H1 (cell line): Measurements from ENCODE around the gene PAWR. TPM values are rescaled to one million over a fixed set of nuclear protein-coding genes. Genes with fewer than 3 reads are reported as not detected.

ENCODE experiments used
- CTCF ChIA-PET: fragments of 300-600 bp; sonication (Branson Sonifier 250); formaldehyde crosslinking; loops from one replicate; lab custom pipeline; 2021; ENCODE audit not compliant: partially characterized antibody; lab: Charles Lee
- POLR2A ChIA-PET: fragments of 300-600 bp; sonication (Branson Sonifier 250); formaldehyde crosslinking; loops from one replicate; lab custom pipeline; 2021; ENCODE audit warnings: inconsistent platforms; ENCODE audit not compliant: partially characterized antibody; lab: Charles Lee
- DNase-seq, 2 experiments: peaks; one replicate each; pipeline versions ENCODE4 v3.0.0 to v3.0.0-alpha.2; 2010 to 2022; ENCODE audit warnings: low spot score in 2 of 2, low read depth in 1 of 2, mixed read lengths in 1 of 2
- FAIRE-seq: peaks from 2 replicates; lab custom pipeline; 2011; peaks lifted over from hg19 to GRCh38; lab: Jason Lieb, UNC
- H2AFZ ChIP-seq: 2 replicates; pipeline ENCODE4 v1.8.1; 2012; ENCODE audit warnings: low read length, inconsistent platforms
- H2AK5ac ChIP-seq: 2 replicates; pipeline ENCODE4 v1.6.1; 2013; ENCODE audit warnings: low read depth, low read length
- H2BK120ac ChIP-seq: replicated peaks from 2 replicates; pipeline ENCODE3; 2013; ENCODE audit warnings: low read depth, low read length, inconsistent platforms
- H2BK12ac ChIP-seq: 2 replicates; pipeline ENCODE4 v1.6.1; 2013; ENCODE audit warnings: low read depth, low read length
- H2BK15ac ChIP-seq: 2 replicates; pipeline ENCODE4 v1.6.1; 2013; ENCODE audit warnings: low read length
- H2BK20ac ChIP-seq: 2 replicates; pipeline ENCODE4 v1.6.1; 2013; ENCODE audit warnings: low read length
- H2BK5ac ChIP-seq: 2 replicates; pipeline ENCODE4 v1.6.1; 2013; ENCODE audit warnings: low read depth, low read length
- H3K14ac ChIP-seq: 2 replicates; pipeline ENCODE4 v1.6.1; 2013; ENCODE audit warnings: inconsistent platforms; ENCODE audit not compliant: insufficient read length
- H3K18ac ChIP-seq: 2 replicates; pipeline ENCODE4 v1.6.1; 2013; ENCODE audit warnings: low read length; ENCODE audit errors: extremely low read depth
- H3K23ac ChIP-seq: 2 replicates; pipeline ENCODE4 v1.6.1; 2013; ENCODE audit warnings: inconsistent platforms; ENCODE audit not compliant: insufficient read length
- H3K23me2 ChIP-seq: 2 replicates; pipeline ENCODE4 v1.6.1; 2013; ENCODE audit warnings: low read depth, low read length
- H3K27ac ChIP-seq: 2 replicates; pipeline ENCODE4 v1.6.1; 2011; ENCODE audit warnings: low read depth, low read length, inconsistent platforms
- H3K27me3 ChIP-seq, 4 experiments: replicated peaks in 1 of 4; 1 replicate in 1 of 4; 2 replicates in 3 of 4; pipeline versions ENCODE4 v1.6.1 to v1.8.1; 2011 to 2013; ENCODE audit warnings: low read length in 3 of 4, mild to moderate bottlenecking in 3 of 4, inconsistent platforms in 2 of 4, mixed read lengths in 2 of 4, moderate library complexity in 1 of 4; ENCODE audit not compliant: control insufficient read depth in 3 of 4, insufficient read depth in 3 of 4; ENCODE audit errors: extremely low read depth in 1 of 4
- H3K36me3 ChIP-seq, 4 experiments: 2 replicates each; pipeline versions ENCODE4 v1.6.1 to v1.8.1; 2011 to 2013; ENCODE audit warnings: mild to moderate bottlenecking in 4 of 4, low read length in 3 of 4, moderate library complexity in 2 of 4, control low read depth in 1 of 4, inconsistent platforms in 1 of 4; ENCODE audit not compliant: insufficient read depth in 4 of 4, control insufficient read depth in 2 of 4
- H3K4ac ChIP-seq: replicated peaks from 2 replicates; pipeline ENCODE3; 2013; ENCODE audit warnings: low read length, low read depth, mixed read lengths, inconsistent platforms; ENCODE audit not compliant: insufficient read length
- H3K4me1 ChIP-seq, 4 experiments: replicated peaks in 1 of 4; 1 replicate in 1 of 4; 2 replicates in 3 of 4; pipeline versions ENCODE4 v1.6.1 to v1.8.1; 2011 to 2013; ENCODE audit warnings: low read length in 3 of 4, inconsistent platforms in 2 of 4, mixed read lengths in 1 of 4; ENCODE audit not compliant: insufficient read depth in 4 of 4, control insufficient read depth in 3 of 4
- H3K4me2 ChIP-seq, 2 experiments: 2 replicates each; pipeline versions ENCODE4 v1.6.1 to v1.8.1; 2011 to 2013; ENCODE audit warnings: low read depth in 2 of 2, low read length in 2 of 2, control low read depth in 1 of 2, inconsistent platforms in 1 of 2, mild to moderate bottlenecking in 1 of 2; ENCODE audit not compliant: insufficient read depth in 1 of 2
- H3K4me3 ChIP-seq, 4 experiments: fragments of 200-600, 300-600 bp in 1 of 4; sonication (generic), shearing (Covaris generic), sonication (Bioruptor Twin) in 1 of 4; 2 replicates each; pipeline versions ENCODE4 v1.5.1 to v1.8.1; 2011 to 2016; ENCODE audit warnings: low read length in 4 of 4, low read depth in 3 of 4, control low read depth in 2 of 4, inconsistent platforms in 2 of 4, mild to moderate bottlenecking in 2 of 4, mixed read lengths in 1 of 4, moderate library complexity in 1 of 4; ENCODE audit not compliant: insufficient read depth in 2 of 4; ENCODE audit errors: extremely low read depth in 1 of 4
- H3K56ac ChIP-seq: replicated peaks from 2 replicates; pipeline ENCODE3; 2013; ENCODE audit warnings: low read depth, mild to moderate bottlenecking, mixed read lengths, low read length, inconsistent platforms; ENCODE audit not compliant: insufficient read length
- H3K79me1 ChIP-seq: 2 replicates; pipeline ENCODE4 v1.6.1; 2013; ENCODE audit warnings: low read depth, low read length, control low read depth
- H3K79me2 ChIP-seq, 2 experiments: 2 replicates each; pipeline versions ENCODE4 v1.6.1 to v1.8.1; 2012 to 2013; ENCODE audit warnings: low read length in 2 of 2, mild to moderate bottlenecking in 2 of 2, inconsistent platforms in 1 of 2; ENCODE audit not compliant: insufficient read depth in 2 of 2, control insufficient read depth in 1 of 2
- H3K9ac ChIP-seq, 4 experiments: replicated peaks in 1 of 4; 1 replicate in 1 of 4; 2 replicates in 3 of 4; pipeline versions ENCODE4 v1.6.1 to v1.8.1; 2011 to 2013; ENCODE audit warnings: low read depth in 3 of 4, low read length in 3 of 4, control low read depth in 2 of 4, mild to moderate bottlenecking in 2 of 4, moderate library complexity in 2 of 4, inconsistent platforms in 1 of 4; ENCODE audit errors: extremely low read depth in 1 of 4
- H3K9me3 ChIP-seq, 2 experiments: 2 replicates each; pipeline versions ENCODE4 v1.6.1 to v1.8.1; 2012 to 2013; ENCODE audit warnings: mild to moderate bottlenecking in 2 of 2, moderate library complexity in 2 of 2, control low read depth in 1 of 2, inconsistent platforms in 1 of 2, low read depth in 1 of 2, low read length in 1 of 2, mixed read lengths in 1 of 2; ENCODE audit not compliant: insufficient read depth in 2 of 2
- H4K20me1 ChIP-seq, 2 experiments: replicated peaks in 1 of 2; 2 replicates each; pipeline versions ENCODE3 to v1.8.1; 2011 to 2013; ENCODE audit warnings: inconsistent platforms in 2 of 2, low read length in 2 of 2, mild to moderate bottlenecking in 1 of 2; ENCODE audit not compliant: insufficient read depth in 2 of 2, control insufficient read depth in 1 of 2
- H4K5ac ChIP-seq: 2 replicates; pipeline ENCODE4 v1.6.1; 2013; ENCODE audit warnings: low read length, low read depth, mixed read lengths, inconsistent platforms; ENCODE audit not compliant: insufficient read length
- H4K8ac ChIP-seq: 2 replicates; pipeline ENCODE4 v1.8.0; 2013; ENCODE audit warnings: mild to moderate bottlenecking, moderate library complexity, low read length, inconsistent platforms; ENCODE audit not compliant: insufficient read depth; ENCODE audit errors: extremely low read depth
- H4K91ac ChIP-seq: replicated peaks from 2 replicates; pipeline ENCODE3; 2013; ENCODE audit warnings: low read length, mixed read lengths, inconsistent platforms; ENCODE audit not compliant: insufficient read length
- TBP ChIP-seq: IDR thresholded peaks from 2 replicates; pipeline ENCODE4 v1.6.1; 2011; ENCODE audit warnings: low read depth, low read length, improper control_type of control experiment
- WGBS, 2 experiments: shearing (Covaris generic) in 1 of 2; methylation state at CpG; one replicate each; pipeline versions ENCODE4 v1.1.6 to v1.1.7; 2013 to 2015; ENCODE audit warnings: low lambda C conversion rate in 2 of 2, mixed read lengths in 2 of 2, inconsistent platforms in 1 of 2, low coverage in 1 of 2, missing lambda C conversion rate in 1 of 2; ENCODE audit not compliant: insufficient replicate concordance in 2 of 2, insufficient coverage in 1 of 2, insufficient read length in 1 of 2; ENCODE audit errors: extremely low coverage in 1 of 2, missing lambda C conversion rate in 1 of 2; 5-methylcytosine and 5-hydroxymethylcytosine counted together
- polyA plus RNA-seq, 7 experiments: library from polyadenylated mRNA; depleted of rRNA in 3 of 7; stranded (reverse) in 5 of 7; unstranded in 2 of 7; fragments of >200 nt in 5 of 7; fragments of 200-250 nt in 2 of 7; gene quantifications; 1 replicate in 5 of 7; 2 replicates in 1 of 7; 4 replicates in 1 of 7; pipeline versions ENCODE4 v1.2.1 to v1.2.3, GENCODE V29; 2011 to 2013; ENCODE audit warnings: missing spikeins in 2 of 7, mixed read lengths in 2 of 7
- total RNA-seq: library from RNA; stranded (reverse); fragmentation: NEBNext Ultra II Directional; extraction: Animal tissue kit (Norgen Biotek cat#: 25700); gene quantifications from 2 replicates; pipeline ENCODE4 v1.2.1, GENCODE V29; 2021

The PAWR gene
- total and polyA plus RNA-seq, 2 of the 8 experiments (the other 6 are each of a cell fraction or from before 2014, with no cell fraction given), result 28.3 to 327 TPM

DNA sequence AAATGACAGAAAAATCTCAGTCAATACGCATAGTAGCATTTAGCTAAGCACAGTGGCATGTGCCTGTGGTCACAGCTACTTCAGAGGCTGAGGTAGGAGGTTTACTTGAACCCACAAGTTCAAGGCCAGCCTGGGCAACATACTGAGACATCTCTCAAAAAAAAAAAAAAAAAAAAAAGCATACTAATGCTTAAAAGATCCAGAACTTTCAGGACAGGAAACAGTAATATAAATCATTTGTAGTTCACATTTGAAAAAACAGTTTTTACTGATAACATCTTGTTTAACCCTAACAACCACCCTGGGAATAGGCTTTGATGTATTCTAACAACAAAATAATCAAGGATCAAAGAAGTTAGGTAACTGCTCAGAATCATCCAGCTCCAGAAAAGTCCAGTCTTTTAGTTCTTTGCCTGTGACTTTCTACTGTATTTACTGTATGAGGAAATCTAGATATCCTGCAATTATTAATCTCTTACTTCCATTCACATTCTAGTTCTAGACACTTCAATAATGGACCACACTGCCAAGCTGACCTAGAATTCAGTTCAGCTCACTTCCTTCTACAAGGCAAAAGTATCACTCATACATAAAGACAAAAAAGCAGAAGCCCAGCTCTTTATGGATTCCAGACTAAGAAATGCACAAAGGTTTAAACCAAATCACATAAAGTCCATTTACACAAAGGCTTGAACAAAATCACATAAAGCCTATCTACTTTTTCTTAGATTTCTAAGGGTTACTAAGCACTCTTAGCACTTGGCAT, 28.5 kb downstream of the PAWR start:
- POLR2A ChIA-PET, result interaction anchor here (0.7 to 1.4 kb wide), 6 partner anchors 9 to 47 kb away, joined by 3 to 5 read pairs (median 3); no protein-coding TSS in a partner anchor
- no peak overlapping the region for H4K5ac ChIP-seq
- no peak overlapping the region for H2AFZ ChIP-seq
- no peak overlapping the region for H2BK20ac ChIP-seq
- CTCF ChIA-PET, result interaction anchor here (0.7 to 2.2 kb wide), 5 partner anchors 17 to 243 kb away, joined by 3 to 6 read pairs (median 4); no protein-coding TSS in a partner anchor
- H3K18ac ChIP-seq, result no peak overlapping the region
- no peaks in the 10 kb centered on the region for H3K79me1 ChIP-seq
- H3K36me3 ChIP-seq, result peaks cover 0 to 21% (median 6%) of the 10 kb centered on the region in 4 experiments; a peak in 4 of 8 replicates
- H3K4me3 ChIP-seq, result no peak overlapping the region
- H3K9me3 ChIP-seq, result no peaks in the 10 kb centered on the region
- H3K4me2 ChIP-seq, result no peak overlapping the region
- no peak overlapping the region for H4K91ac ChIP-seq
- H3K14ac ChIP-seq, result no peak overlapping the region
- no peaks in the 10 kb centered on the region for H3K23me2 ChIP-seq
- H3K79me2 ChIP-seq, result peaks cover 11 to 99% of the 10 kb centered on the region in 2 experiments; a peak in 3 of 4 replicates
- no peak overlapping the region for H3K9ac ChIP-seq
- no peak overlapping the region for H4K8ac ChIP-seq
- H3K27ac ChIP-seq, result no peak overlapping the region
- H2BK5ac ChIP-seq, result no peak overlapping the region
- TF ChIP-seq TBP, result no peak
- no peak overlapping the region for H3K23ac ChIP-seq
- no peak for DNase-seq
- no peak overlapping the region for H3K56ac ChIP-seq
- H3K27me3 ChIP-seq, result no peaks in the 10 kb centered on the region
- peaks cover 3 to 5% of the 10 kb centered on the region in 2 experiments for H4K20me1 ChIP-seq
- no peak overlapping the region for H2BK15ac ChIP-seq
- no peak overlapping the region for H2BK120ac ChIP-seq
- H2BK12ac ChIP-seq, result no peak overlapping the region
- peaks cover 0 to under 1% (median 0%) of the 10 kb centered on the region in 4 experiments; a peak in 2 of 7 replicates for H3K4me1 ChIP-seq
- no peak overlapping the region for H3K4ac ChIP-seq
- no peak for FAIRE-seq
- WGBS, 2 experiments, result 100% methylated on average over 1 of the region's 1 CpG; no CpG with 5 or more reads in 1 of the 2 experiments
- no peak overlapping the region for H2AK5ac ChIP-seq
